ENCODE results near the gene NMNAT2.

GRCh38 chr1:183267646-183268431, 150.3 kb downstream of the NMNAT2 start:
- TF ChIP-seq HMGA1 (CRISPR knock-in tag; conservative IDR thresholded peaks at IDR 0.05) (no peak), EZH2 (conservative IDR thresholded peaks at IDR 0.05; ENCODE audit: low read depth, low read length) (no peak), SETDB1 (CRISPR knock-in tag; IDR thresholded peaks at IDR 0.05; ENCODE audit: borderline replicate concordance) (no peak), CTCF (CRISPR knock-in tag; IDR thresholded peaks at IDR 0.05) (no peak), TARDBP (CRISPR knock-in tag; IDR thresholded peaks at IDR 0.05) (no peak), RFX5 (IDR thresholded peaks at IDR 0.05; ENCODE audit: low read depth, low read length) (no peak), ZNF776 (CRISPR knock-in tag; IDR thresholded peaks at IDR 0.05) (no peak), SMC3 (IDR thresholded peaks at IDR 0.05; ENCODE audit: low read length) (no peak), RAD21 (CRISPR knock-in tag; IDR thresholded peaks at IDR 0.05) (no peak), ZNF552 (CRISPR knock-in tag; IDR thresholded peaks at IDR 0.05; ENCODE audit: borderline replicate concordance) (no peak)
- TF ChIP-seq, protein P1, sequence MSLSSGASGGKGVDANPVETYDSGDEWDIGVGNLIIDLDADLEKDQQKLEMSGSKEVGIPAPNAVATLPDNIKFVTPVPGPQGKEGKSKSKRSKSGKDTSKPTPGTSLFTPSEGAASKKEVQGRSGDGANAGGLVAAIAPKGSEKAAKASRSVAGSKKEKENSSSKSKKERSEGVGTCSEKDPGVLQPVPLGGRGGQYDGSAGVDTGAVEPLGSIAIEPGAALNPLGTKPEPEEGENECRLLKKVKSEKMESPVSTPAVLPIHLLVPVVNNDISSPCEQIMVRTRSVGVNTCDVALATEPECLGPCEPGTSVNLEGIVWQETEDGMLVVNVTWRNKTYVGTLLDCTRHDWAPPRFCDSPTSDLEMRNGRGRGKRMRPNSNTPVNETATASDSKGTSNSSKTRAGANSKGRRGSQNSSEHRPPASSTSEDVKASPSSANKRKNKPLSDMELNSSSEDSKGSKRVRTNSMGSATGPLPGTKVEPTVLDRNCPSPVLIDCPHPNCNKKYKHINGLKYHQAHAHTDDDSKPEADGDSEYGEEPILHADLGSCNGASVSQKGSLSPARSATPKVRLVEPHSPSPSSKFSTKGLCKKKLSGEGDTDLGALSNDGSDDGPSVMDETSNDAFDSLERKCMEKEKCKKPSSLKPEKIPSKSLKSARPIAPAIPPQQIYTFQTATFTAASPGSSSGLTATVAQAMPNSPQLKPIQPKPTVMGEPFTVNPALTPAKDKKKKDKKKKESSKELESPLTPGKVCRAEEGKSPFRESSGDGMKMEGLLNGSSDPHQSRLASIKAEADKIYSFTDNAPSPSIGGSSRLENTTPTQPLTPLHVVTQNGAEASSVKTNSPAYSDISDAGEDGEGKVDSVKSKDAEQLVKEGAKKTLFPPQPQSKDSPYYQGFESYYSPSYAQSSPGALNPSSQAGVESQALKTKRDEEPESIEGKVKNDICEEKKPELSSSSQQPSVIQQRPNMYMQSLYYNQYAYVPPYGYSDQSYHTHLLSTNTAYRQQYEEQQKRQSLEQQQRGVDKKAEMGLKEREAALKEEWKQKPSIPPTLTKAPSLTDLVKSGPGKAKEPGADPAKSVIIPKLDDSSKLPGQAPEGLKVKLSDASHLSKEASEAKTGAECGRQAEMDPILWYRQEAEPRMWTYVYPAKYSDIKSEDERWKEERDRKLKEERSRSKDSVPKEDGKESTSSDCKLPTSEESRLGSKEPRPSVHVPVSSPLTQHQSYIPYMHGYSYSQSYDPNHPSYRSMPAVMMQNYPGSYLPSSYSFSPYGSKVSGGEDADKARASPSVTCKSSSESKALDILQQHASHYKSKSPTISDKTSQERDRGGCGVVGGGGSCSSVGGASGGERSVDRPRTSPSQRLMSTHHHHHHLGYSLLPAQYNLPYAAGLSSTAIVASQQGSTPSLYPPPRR (CRISPR knock-in tag; IDR thresholded peaks at IDR 0.05; ENCODE audit: borderline replicate concordance), result no peak

All from HepG2 (cell line).